ENCODE results near the gene CEP83.

GRCh38 chr12:94326234-94326633 is 133.4 kb downstream of the CEP83 start:
- TF ChIP-seq CTCF (IDR thresholded peaks at IDR 0.05) (no peak), EZH2 (IDR thresholded peaks at IDR 0.05; ENCODE audit: borderline replicate concordance, insufficient read depth, low read depth, low read length, poor library complexity, severe bottlenecking) (no peak)
